ENCODE data around the gene VIT.

The VIT gene

GRCh38 chr2:36859366-36859792, 162.9 kb downstream of the VIT start:
- DNase-seq (ENCODE audit: low spot score): no peak

GRCh38 chr2:36861896-36862295, 165.4 kb downstream of the VIT start:
- DNase-seq (ENCODE audit: low spot score): no peak

Data from Ammon's horn (tissue), 1 donor.